Measurements from ENCODE around the gene C14orf132. TPM values are rescaled to one million over a fixed set of nuclear protein-coding genes. Genes with fewer than 3 reads are reported as not detected.

The C14orf132 gene
- total and polyA plus RNA-seq, 9 of the 15 experiments (the other 6 are each of a cell fraction or from before 2014, with no cell fraction given) = not detected

GRCh38 chr14:96062506-96062905, 23.3 kb downstream of the C14orf132 start (continued):
- TF ChIP-seq ATF4 (CRISPR knock-in tag; IDR thresholded peaks at IDR 0.05) = no peak

GRCh38 chr14:96064866-96065265, 25.7 kb downstream of the C14orf132 start:
- Histone ChIP-seq H3K9ac (ENCODE audit: insufficient read depth in 1 of 2, low read depth in 2 of 2, low read length in 2 of 2) (no peak overlapping the region), H3K9me3 (replicated peaks; ENCODE audit: control insufficient read depth, insufficient read depth, low read depth, low read length) (no peaks in the 10 kb centered on the region), H3K27me3 (ENCODE audit: control insufficient read depth in 2 of 2, insufficient read depth in 2 of 2, low read length in 2 of 2) (peaks cover 0 to 7% of the 10 kb centered on the region in 2 experiments; a peak in 1 of 5 replicates), H3K4me2 (ENCODE audit: insufficient read depth, low read length) (no peak overlapping the region), H3K79me2 (ENCODE audit: control insufficient read depth, insufficient read depth, low read length) (no peaks in the 10 kb centered on the region), H4K20me1 (replicated peaks; ENCODE audit: control insufficient read depth, insufficient read depth, low read length) (no peaks in the 10 kb centered on the region), H3K27ac (ENCODE audit: extremely low read depth, low read depth, low read length) (no peak overlapping the region), H3K36me3 (ENCODE audit: control insufficient read depth, insufficient read depth, low read length) (no peaks in the 10 kb centered on the region), H2AFZ (ENCODE audit: low read depth, low read length) (no peak overlapping the region), H3K4me3 (no peak overlapping the region), H3K9me1 (ENCODE audit: control insufficient read depth, insufficient read depth, low read length) (peaks cover 2% of the 10 kb centered on the region), H3K4me1 (replicated peaks in 1 of 2; ENCODE audit: control insufficient read depth in 2 of 2, insufficient read depth in 2 of 2, low read length in 2 of 2) (no peaks in the 10 kb centered on the region)
- FAIRE-seq = no peak
- 0% methylated on average over 5 of the region's 5 CpGs for WGBS (ENCODE audit: insufficient coverage, low coverage, missing lambda C conversion rate)
- no peak for ATAC-seq
- intact Hi-C loops (cut with micrococcal nuclease) (no loop called here), in situ Hi-C loops (cut with MboI) (no loop called here)
- POLR2A ChIA-PET = no interaction called here
- BruUV-seq (replicated peaks) = no TSS peak
- CTCF ChIA-PET (ENCODE audit: low intra/inter-chr PET ratio) = no interaction called here
- DNase-seq (ENCODE audit: extremely low read depth in 1 of 4, low spot score in 3 of 4) = no peak
- no peak for TF ChIP-seq ZBTB7A (IDR thresholded peaks at IDR 0.05; ENCODE audit: borderline replicate concordance, control insufficient read depth, low read depth, low read length)
- no peak for TF ChIP-seq CREB1 (IDR thresholded peaks at IDR 0.05)
- TF ChIP-seq CREB1 (CRISPR knock-in tag; IDR thresholded peaks at IDR 0.05) = no peak
- no peak for TF ChIP-seq HEY1 (CRISPR knock-in tag; IDR thresholded peaks at IDR 0.05; ENCODE audit: borderline replicate concordance)
- no peak for TF ChIP-seq SREBF1 (IDR thresholded peaks at IDR 0.05; ENCODE audit: borderline replicate concordance, low read depth, low read length)
- no peak for TF ChIP-seq CREBBP (IDR thresholded peaks at IDR 0.05; ENCODE audit: low read depth, low read length)
- no peak for TF ChIP-seq SIN3A (IDR thresholded peaks at IDR 0.05; ENCODE audit: borderline replicate concordance in 2 of 2, control insufficient read depth in 1 of 2, low read depth in 2 of 2, low read length in 2 of 2)
